Endothelial cell (in vitro differentiated cells): Measurements from ENCODE around the gene FASTKD1. TPM values are rescaled to one million over a fixed set of nuclear protein-coding genes. Genes with fewer than 3 reads are reported as not detected.
"Not testable (repeated sequence)": the region's sequence is repeated elsewhere in the genome, so short reads cannot be mapped to it uniquely, and the experiment has no call there.

Experiments used
- DNase-seq: peaks from one replicate; pipeline ENCODE4 v3.0.0; 2021; ENCODE audit warnings: low spot score
- H3K27ac Mint-ChIP-seq: one replicate; pipeline ENCODE4 v1.8.0; 2021; ENCODE audit warnings: mixed read lengths, inconsistent platforms; ENCODE audit not compliant: unreplicated experiment
- H3K27me3 Mint-ChIP-seq: one replicate; pipeline ENCODE4 v1.8.0; 2021; ENCODE audit warnings: mild to moderate bottlenecking, moderate library complexity, mixed read lengths, inconsistent platforms; ENCODE audit not compliant: unreplicated experiment
- H3K36me3 Mint-ChIP-seq: one replicate; pipeline ENCODE4 v1.8.0; 2021; ENCODE audit warnings: mild to moderate bottlenecking, low read depth, mixed read lengths, inconsistent platforms; ENCODE audit not compliant: unreplicated experiment
- H3K4me1 Mint-ChIP-seq: one replicate; pipeline ENCODE4 v1.8.0; 2021; ENCODE audit warnings: mild to moderate bottlenecking, mixed read lengths, inconsistent platforms; ENCODE audit not compliant: unreplicated experiment
- H3K4me3 Mint-ChIP-seq: one replicate; pipeline ENCODE4 v1.8.0; 2021; ENCODE audit warnings: mild to moderate bottlenecking, mixed read lengths, inconsistent platforms; ENCODE audit not compliant: unreplicated experiment
- H3K9me3 Mint-ChIP-seq: one replicate; pipeline ENCODE4 v1.8.0; 2021; ENCODE audit warnings: mixed read lengths, inconsistent platforms; ENCODE audit not compliant: unreplicated experiment
- total RNA-seq: library from RNA; stranded (reverse); fragmentation: NEBNext Ultra II Directional; extraction: Animal tissue kit (Norgen Biotek cat#: 25700); gene quantifications from one replicate; pipeline ENCODE4 v1.2.1, GENCODE V29; 2021; ENCODE audit not compliant: unreplicated experiment
- TF ChIP-seq, protein P1 (sequence below): fragments of 200-600 bp; sonication (generic); IDR thresholded peaks from one replicate; pipeline ENCODE4 v1.5.0; 2021; ENCODE audit warnings: antibody characterized with exemption; ENCODE audit not compliant: unreplicated experiment

The FASTKD1 gene
- total RNA-seq, 1 donor from 2014 or later, result 33.7 TPM

DNA sequence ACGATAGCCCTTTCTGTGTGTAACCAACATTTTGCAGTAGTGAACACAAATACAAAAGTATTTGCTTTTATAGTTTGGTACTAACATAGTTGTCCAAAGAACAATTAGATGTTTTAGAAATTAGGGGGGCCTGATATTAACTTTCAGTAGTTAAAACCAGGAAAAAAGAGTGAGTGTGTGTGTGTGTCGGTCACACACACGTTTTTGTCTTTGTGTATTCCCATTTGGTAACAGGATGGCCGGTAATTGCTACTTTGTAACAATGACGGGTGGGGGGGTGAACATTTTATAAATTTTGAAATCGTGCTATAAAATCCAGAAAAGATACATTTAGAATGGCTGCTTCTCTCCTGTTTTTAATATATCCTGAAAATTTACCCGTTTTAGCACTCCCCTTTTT is 12.0 kb upstream of the FASTKD1 start:
- TF ChIP-seq, protein P1, sequence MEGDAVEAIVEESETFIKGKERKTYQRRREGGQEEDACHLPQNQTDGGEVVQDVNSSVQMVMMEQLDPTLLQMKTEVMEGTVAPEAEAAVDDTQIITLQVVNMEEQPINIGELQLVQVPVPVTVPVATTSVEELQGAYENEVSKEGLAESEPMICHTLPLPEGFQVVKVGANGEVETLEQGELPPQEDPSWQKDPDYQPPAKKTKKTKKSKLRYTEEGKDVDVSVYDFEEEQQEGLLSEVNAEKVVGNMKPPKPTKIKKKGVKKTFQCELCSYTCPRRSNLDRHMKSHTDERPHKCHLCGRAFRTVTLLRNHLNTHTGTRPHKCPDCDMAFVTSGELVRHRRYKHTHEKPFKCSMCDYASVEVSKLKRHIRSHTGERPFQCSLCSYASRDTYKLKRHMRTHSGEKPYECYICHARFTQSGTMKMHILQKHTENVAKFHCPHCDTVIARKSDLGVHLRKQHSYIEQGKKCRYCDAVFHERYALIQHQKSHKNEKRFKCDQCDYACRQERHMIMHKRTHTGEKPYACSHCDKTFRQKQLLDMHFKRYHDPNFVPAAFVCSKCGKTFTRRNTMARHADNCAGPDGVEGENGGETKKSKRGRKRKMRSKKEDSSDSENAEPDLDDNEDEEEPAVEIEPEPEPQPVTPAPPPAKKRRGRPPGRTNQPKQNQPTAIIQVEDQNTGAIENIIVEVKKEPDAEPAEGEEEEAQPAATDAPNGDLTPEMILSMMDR, result no peak
- Mint-ChIP-seq H3K4me3 (peak overlapping the region; percentile 99), H3K9me3 (no peaks in the 10 kb centered on the region), H3K36me3 (no peaks in the 10 kb centered on the region), H3K4me1 (peaks cover 19% of the 10 kb centered on the region), H3K27me3 (peaks cover 2% of the 10 kb centered on the region), H3K27ac (peak overlapping the region; percentile 96)
- DNase-seq, result no peak

DNA sequence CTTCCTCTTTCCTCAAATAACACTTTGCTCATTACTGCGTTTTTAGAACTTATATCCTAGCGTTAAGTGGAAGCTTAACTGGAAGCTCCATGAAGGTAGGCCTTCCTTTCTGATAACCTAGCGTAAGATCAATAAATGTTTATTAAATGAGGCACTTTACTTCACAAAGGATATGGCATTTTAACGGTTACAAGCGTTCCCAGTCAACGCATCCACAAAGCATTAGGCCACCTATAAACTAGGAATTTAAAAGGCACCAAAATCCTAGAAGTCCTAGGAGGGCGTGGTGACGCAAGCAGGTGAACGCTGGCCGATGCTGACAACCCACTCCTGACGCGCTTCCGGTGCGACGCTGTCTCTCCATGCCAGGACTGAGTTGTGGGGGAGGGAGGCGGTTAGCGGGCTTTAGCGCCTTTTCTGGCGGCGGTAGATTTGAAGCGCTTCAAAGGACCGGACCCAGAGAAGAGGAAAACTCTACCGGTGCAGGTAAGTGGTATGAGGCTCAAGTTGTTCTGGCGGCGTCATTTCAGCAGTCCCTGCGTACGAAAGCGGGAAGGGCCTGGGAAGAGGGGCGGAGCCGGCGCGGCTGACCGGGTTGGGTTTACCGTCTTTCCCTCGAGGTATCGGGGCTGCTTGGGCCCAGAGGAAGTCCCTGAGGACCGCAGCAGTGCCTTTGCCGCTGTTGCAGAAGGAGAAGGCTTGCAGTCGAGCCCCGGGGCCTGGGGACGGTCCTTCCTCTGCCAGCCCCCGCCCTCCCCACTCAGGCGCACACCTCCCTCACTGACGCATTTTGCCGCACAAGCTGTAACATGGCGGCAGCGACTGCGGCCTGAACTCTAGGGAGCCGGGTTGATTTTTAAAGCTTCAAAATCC is 10.6 kb upstream of the FASTKD1 start, which contains the start of gene PPIG:
Gene PPIG, plus strand, starts transcription at position 347 of the 873 bp plus-strand sequence. CDS start 19,691 bp downstream, outside the sequence.
- H3K4me1 Mint-ChIP-seq, result peaks cover 19% of the 10 kb centered on the region
- no peaks in the 10 kb centered on the region for H3K9me3 Mint-ChIP-seq
- TF ChIP-seq, protein P1, result no peak
- H3K27me3 Mint-ChIP-seq, result peaks cover 2% of the 10 kb centered on the region
- peak within 1 kb of the TSS; percentile 99 for H3K4me3 Mint-ChIP-seq
- peak; percentile 75 for DNase-seq
- peak within 1 kb of the TSS; percentile 96 for H3K27ac Mint-ChIP-seq
- H3K36me3 Mint-ChIP-seq, result no peaks in the 10 kb centered on the region

DNA sequence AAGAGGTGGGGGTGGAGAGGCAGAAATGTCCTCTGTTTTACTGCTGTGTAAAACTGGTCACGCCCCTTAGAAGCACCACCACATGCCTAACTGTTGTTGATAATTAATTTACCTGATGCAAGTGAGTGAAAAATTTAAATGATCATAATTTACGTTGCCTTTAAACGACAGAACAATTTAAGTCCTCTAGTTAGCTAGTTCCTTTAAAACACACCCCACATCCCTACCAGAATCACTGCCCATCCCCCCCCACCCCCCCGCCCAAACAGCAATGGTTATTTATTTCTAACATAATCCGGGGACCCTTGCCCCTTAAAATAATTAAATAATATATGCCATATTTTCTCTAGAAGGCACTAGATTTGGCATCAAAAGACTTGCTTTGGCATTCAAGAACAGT is 9.9 kb upstream of the FASTKD1 start:
- peak overlapping the region; percentile 96 for H3K27ac Mint-ChIP-seq
- peaks cover 3% of the 10 kb centered on the region for H3K27me3 Mint-ChIP-seq
- no peak for DNase-seq
- peak overlapping the region; percentile 99 for H3K4me3 Mint-ChIP-seq
- TF ChIP-seq, protein P1, result no peak
- peaks cover 19% of the 10 kb centered on the region for H3K4me1 Mint-ChIP-seq
- H3K36me3 Mint-ChIP-seq, result no peaks in the 10 kb centered on the region
- no peaks in the 10 kb centered on the region for H3K9me3 Mint-ChIP-seq

DNA sequence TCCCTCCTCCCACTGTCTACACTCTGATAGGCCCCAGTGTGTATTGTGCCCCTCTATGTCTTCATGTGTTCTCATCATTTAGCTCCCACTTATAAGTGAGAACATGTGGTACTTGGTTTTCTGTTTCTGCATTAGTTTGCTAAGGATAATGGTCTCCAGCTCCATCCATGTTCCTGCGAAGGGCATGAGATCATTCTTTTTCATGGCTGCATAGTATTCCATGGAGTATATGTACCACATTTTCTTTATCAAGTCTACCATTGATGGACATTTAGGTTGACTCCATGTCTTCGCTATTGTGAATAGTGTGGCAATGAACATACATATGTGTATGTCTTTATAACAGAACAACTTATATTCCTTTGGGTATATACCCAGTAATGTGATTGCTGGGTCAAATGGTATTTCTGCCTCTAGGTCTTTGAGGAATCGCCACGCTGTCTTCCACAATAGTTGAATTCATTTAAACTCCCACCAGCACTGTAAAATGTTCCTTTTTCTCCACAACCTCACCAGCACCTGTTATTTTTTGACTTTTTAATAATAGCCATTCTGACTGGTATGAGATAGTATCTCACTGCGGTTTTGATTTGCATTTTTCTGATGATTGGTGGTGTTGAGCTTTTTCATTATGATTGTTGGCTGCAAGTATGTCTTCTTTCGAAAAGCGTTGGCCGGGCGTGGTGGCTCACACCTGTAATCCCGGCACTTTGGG is 9.0 kb upstream of the FASTKD1 start:
- peaks cover 19% of the 10 kb centered on the region for H3K4me1 Mint-ChIP-seq
- not testable (repeated sequence) for H3K27ac Mint-ChIP-seq, H3K36me3 Mint-ChIP-seq, H3K9me3 Mint-ChIP-seq, H3K27me3 Mint-ChIP-seq, DNase-seq
- H3K4me3 Mint-ChIP-seq, result peak overlapping the region; percentile 70

DNA sequence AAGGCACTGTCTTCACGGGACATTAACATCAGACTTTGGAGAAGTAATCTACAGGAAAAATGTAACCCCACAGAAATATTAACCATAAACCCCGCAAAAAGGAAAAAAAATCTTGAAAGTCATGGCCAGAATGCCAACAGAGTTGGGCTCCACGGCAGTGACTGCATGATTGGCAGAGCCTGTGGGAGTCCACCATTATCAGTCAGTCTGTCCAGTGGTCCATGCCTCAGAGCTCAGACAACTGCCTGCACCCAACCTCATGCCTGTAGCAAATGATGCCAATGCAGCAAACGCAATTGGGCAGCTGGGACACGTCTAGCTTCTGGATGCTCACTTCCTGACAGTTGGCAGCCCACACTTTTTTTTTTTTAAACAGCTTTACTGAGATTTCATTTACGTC is 5.4 kb upstream of the FASTKD1 start:
- peaks cover 2% of the 10 kb centered on the region for H3K27me3 Mint-ChIP-seq
- DNase-seq, result no peak
- H3K4me3 Mint-ChIP-seq, result no peak overlapping the region
- no peak overlapping the region for H3K27ac Mint-ChIP-seq
- no peaks in the 10 kb centered on the region for H3K4me1 Mint-ChIP-seq
- TF ChIP-seq, protein P1, result no peak
- H3K36me3 Mint-ChIP-seq, result no peaks in the 10 kb centered on the region
- H3K9me3 Mint-ChIP-seq, result no peaks in the 10 kb centered on the region

DNA sequence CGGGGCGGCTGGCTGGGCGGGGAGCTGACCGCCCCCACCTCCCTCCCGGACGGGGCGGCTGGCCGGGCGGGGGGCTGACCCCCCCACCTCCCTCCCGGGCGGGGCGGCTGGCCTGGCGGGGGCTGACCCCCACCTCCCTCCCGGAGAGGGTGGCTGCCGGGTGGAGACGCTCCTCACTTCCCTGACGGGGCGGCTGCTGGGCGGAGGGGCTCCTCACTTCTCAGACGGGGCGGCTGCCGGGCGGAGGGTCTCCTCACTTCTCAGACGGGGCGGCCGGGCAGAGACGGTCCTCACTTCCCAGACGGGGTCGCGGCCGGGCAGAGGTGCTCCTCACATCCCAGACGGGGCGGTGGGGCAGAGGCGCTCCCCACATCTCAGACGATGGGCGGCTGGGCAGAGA is 1.6 kb upstream of the FASTKD1 start:
- H3K9me3 Mint-ChIP-seq, H3K27me3 Mint-ChIP-seq, H3K36me3 Mint-ChIP-seq, DNase-seq, H3K27ac Mint-ChIP-seq, H3K4me1 Mint-ChIP-seq, H3K4me3 Mint-ChIP-seq: not testable (repeated sequence)

DNA sequence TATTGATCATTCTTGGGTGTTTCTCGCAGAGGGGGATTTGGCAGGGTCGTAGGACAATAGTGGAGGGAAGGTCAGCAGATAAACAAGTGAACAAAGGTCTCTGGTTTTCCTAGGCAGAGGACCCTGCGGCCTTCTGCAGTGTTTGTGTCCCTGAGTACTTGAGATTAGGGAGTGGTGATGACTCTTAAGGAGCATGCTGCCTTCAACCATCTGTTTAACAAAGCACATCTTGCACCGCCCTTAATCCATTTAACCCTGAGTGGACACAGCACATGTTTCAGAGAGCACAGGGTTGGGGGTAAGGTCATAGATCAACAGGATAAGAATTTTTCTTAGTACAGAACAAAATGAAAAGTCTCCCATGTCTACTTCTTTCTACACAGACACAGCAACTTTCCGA is 874 bp upstream of the FASTKD1 start:
- H3K4me1 Mint-ChIP-seq, H3K9me3 Mint-ChIP-seq, H3K27me3 Mint-ChIP-seq, H3K4me3 Mint-ChIP-seq, DNase-seq, H3K36me3 Mint-ChIP-seq, H3K27ac Mint-ChIP-seq: not testable (repeated sequence)
